Activated CD8-positive, alpha-beta memory T cell treated with anti-CD3 and anti-CD28 coated beads for 1 hour (primary cell): ENCODE data around the gene PNMA8A.

Source experiments
- DNase-seq, 2 donors: peaks; one replicate each; pipeline ENCODE4 v3.0.0-alpha.2; 2020; ENCODE audit warnings: low read depth in 1 of 2; ENCODE audit errors: extremely low read depth in 1 of 2

The PNMA8A gene

DNA sequence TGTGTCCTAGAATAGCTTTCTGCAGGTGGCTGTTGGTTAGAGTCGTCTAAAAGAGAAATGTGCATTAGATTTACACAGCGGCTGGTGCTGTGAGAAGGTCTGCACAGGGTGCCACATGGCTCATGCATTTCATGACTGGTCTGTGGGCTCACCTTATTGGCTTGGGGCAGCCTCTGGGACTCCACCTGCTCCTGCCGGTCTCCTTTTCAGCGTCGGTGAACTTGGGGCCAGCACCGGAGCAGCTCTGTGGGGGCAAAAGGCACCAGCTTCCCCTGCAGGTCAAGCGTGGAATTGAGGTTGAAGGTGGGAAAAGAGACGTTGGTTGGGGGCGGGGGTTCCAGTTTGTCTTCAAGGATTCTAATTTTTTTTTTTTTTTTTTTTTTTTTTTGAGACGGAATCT is 39.5 kb downstream of the PNMA8A start:
- no peak for DNase-seq

DNA sequence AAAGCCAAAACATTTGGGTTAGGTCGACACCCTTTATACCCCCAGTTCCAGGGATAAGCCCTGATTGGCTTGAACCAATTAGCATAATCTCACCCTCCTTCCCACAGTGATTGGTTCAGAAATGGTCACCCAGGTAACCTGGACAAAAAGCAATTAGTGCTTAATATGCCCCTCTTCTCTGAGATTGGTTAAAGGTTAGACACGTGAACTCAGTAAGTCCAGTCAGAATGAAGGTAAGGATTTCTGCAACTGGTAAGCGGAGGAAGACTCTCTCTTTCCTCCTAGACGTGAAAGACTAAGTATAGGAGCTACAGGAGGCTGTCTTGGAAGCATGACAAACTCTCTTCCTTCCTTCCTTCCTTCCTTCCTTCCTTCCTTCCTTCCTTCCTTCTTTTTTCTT is 41.4 kb downstream of the PNMA8A start:
- DNase-seq = no peak

DNA sequence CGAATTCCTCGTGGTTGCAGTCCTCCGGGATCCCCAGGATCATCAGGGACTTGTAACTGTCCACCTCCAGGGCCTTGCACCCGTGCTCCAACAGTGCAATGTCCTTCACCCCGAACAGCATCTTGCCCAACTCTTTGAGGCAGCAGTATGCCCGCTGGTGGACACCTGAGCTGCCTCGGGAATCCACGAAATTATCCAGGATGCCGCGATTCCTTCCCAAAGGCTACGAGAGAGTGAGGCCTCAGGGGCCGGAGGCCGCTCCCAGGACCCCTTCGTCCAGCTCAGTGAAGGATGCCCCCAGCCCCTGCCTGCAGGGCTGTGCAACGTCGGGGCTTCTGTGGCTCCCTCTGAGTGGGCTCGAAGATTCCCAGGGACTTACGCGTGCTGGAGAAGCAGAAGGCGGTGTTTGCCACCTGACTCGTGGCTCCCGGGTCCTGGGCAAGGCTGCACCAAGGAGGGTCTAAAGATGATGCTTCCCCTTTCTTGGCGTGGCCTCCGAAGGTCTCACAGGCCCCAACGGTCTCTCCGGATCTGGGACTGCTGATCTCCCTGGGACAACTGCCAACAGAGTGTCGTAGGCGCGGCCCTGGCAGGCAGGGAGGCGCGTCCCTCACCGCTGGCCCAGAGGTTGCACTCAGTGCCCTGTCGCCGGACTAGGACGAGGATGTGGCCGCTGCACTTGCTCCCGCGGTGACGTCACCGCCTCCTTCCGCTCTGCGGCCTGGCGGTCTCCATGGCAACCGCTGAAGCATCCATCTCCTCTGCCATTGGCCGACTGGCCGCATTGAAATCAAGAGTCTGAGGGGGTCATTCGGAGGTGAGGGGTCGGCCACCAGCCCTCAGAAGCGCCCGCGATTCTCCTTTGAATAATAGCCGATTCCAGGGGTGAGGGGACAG is 42.9 kb downstream of the PNMA8A start, which contains the start of gene PNMA8C:
PNMA8C (minus strand) TSS at position 698 of the 897 bp plus-strand sequence; CDS start at position 121, 577 bp downstream.
- peak in 1 of 2 donors; percentile 19 for DNase-seq

DNA sequence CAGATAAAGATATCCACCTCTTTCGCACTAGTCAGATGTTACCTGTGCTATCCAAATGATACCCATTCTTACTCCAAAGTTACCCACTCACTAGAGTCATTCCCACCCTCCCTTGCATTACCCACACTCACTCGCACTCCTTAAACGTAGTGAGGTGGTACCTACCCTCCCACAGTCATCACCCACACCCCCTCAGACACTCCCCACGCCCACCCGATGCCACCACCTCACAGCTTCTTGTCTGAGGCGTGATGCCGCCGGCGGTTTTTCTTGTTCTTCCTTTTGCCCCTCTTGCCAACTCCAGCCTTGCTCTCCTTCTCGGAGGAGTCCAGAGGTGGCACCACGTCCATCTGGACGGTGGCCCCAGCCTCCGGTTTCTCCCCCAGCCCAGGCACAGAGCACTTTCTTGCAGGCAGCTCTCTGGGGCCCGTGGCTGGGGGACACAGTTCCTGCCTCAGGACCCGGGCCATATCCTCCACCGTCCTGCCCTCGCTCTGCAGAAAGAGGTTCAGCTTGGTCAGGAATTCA is 43.8 kb downstream of the PNMA8A start:
- DNase-seq = no peak

DNA sequence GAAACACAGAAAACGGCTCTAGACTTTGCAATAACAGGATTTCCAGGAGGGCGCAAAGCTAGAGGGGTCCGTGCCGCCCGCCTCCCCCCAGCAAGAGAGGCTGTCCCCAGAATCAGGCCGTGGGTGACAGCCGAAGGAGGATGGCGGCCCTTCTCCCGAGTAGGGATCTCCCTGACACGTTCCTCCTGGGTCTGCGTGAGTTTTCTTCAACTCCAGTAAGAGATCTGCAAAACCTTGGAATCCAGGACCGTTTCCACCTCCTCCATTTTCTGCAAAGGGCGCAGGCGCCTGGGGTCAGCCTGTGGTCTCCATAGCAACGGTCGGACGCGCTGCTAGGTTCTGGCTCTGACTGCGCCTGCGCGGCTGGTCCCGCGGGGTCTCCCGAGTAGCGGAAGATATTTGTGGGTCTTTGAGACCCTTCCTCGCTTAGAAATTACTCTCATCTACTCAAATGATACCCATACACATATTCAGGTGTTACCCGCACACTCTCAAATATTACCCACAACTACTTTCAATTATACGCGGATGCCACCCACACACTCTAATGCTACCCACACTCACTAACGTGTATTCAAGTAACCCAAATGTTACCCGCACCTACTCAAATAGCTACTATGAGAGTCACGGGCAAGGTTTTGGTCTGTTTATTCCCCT is 44.7 kb downstream of the PNMA8A start:
- no peak for DNase-seq

DNA sequence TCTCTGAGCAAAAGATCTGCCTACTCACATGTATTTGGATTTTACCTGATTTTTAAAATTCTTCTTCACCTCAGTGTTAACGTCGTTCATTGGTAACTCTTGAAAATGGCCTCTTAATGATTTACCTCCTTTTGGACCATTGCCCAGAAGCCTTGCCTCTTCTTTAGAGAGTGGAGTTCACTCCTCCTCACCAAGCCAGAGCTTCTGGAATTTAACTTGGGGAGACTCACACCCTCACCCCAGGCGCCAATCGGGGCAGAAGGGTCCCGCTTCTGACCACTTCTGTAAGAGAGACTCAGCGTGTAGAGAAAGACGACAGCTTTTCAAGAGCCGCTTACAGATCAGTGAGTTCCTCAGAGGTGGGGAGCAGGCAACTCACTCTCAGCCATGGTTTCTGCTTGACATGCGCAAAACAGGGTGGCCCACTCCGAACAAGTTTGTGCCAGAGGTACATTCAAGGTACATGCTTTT is 45.3 kb downstream of the PNMA8A start:
- DNase-seq = no peak

DNA sequence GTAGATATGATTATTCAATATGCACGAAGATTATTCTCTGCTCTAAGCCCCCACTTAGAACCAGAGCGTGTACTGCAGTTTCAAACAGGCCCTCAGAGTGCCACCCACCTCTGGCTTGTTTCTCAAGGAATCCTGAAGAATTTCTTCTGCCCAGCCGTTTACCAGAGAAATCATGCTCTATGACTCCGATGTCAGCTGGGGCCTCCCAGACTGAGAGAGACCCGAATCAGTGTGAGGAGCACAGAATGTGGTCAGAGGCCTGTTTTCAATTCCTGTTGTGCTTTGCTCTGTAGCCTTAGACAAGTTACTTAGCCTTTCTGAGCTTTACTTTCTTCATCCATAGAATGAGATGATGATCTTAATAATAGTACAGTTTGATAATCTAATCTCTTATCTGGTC is 48.2 kb downstream of the PNMA8A start:
- DNase-seq = no peak

DNA sequence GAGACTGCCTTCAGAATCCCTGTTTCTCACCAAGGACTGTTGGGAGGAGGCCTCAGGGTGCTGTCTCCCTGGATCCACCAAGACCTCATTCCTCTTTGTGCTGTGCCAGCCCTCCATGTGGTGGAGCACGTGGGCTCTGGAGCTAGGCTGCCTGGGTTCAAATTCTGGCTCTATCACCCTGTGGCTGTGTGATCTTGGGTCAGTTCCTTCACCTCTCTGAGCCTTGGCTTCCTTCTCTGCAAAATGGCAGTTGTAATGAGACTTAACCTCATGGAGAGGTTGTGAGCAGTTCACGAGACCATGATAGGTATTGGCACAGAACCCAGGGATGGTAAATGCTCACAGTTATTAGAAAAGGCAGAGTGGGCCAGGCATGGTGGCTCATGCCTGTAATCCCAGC is 49.0 kb downstream of the PNMA8A start:
- no peak for DNase-seq

DNA sequence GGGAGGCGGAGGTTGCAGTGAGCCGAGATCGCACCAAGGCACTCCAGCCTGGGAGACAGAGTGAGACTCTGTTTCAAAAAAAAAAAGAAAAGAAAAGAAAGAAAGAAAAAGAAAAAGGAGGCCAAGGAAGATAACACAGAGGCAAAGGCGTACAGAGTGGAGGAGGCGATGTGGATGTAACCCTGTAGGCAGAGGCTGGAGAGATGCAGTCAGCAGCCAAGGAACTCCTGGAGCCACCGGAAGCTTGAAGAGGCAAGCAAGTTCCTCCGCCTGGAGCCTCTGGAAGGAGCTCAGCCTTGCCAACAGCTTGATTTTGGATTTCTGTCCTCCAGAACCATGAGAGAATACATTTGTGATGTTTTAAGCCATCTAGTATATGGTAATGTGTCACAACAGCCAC is 51.3 kb downstream of the PNMA8A start:
- DNase-seq = no peak
